ENCODE results near the gene TARDBP.
"Not testable (repeated sequence)": the region's sequence is repeated elsewhere in the genome, so short reads cannot be mapped to it uniquely, and the experiment has no call there.

Gene TARDBP

GRCh38 chr1:11039351-11040104 lies 27.1 kb downstream of the TARDBP start:
- no peak overlapping the region for H3K4me3 ChIP-seq (ENCODE audit: low read length)
- H3K27me3 ChIP-seq (ENCODE audit: control insufficient read depth, low read length): no peaks in the 10 kb centered on the region
- no peaks in the 10 kb centered on the region for H3K9me3 ChIP-seq (ENCODE audit: control insufficient read depth, insufficient read depth, low read length)
- no peak overlapping the region for H3K27ac ChIP-seq (ENCODE audit: low read depth, low read length)
- no peaks in the 10 kb centered on the region for H4K20me1 ChIP-seq (ENCODE audit: control insufficient read depth, insufficient read depth, low read depth, low read length)
- H3K36me3 ChIP-seq (ENCODE audit: control insufficient read depth, low read length): no peaks in the 10 kb centered on the region
- 0 out of 2 replicates have a peak, but pooled peaks cover 3% of the 10 kb centered on the region for H3K9me2 ChIP-seq (replicated peaks; ENCODE audit: control insufficient read depth, low read length)
- H3F3A ChIP-seq (ENCODE audit: control insufficient read depth, insufficient read depth): no peaks in the 10 kb centered on the region
- no peaks in the 10 kb centered on the region for H3K4me1 ChIP-seq (ENCODE audit: control insufficient read depth, low read length)
- no peaks in the 10 kb centered on the region for H3K79me2 ChIP-seq (ENCODE audit: control insufficient read depth, low read length)
- no peak for TF ChIP-seq CTCF (IDR thresholded peaks at IDR 0.05; ENCODE audit: low read depth, low read length, poor library complexity, severe bottlenecking)
- no peak for TF ChIP-seq EZH2phosphoT487 (IDR thresholded peaks at IDR 0.05; ENCODE audit: borderline replicate concordance, low read length)
- no peak overlapping the region for H3K4me2 ChIP-seq (ENCODE audit: low read length)

GRCh38 chr1:11040105-11040429 lies 27.6 kb downstream of the TARDBP start:
- not testable (repeated sequence) for H3K4me1 ChIP-seq (ENCODE audit: control insufficient read depth, low read length); H4K20me1 ChIP-seq (ENCODE audit: control insufficient read depth, insufficient read depth, low read depth, low read length); H3K9me2 ChIP-seq (replicated peaks; ENCODE audit: control insufficient read depth, low read length); H3K9me3 ChIP-seq (ENCODE audit: control insufficient read depth, insufficient read depth, low read length); H3F3A ChIP-seq (ENCODE audit: control insufficient read depth, insufficient read depth); H3K79me2 ChIP-seq (ENCODE audit: control insufficient read depth, low read length); H3K4me2 ChIP-seq (ENCODE audit: low read length); H3K27ac ChIP-seq (ENCODE audit: low read depth, low read length); H3K36me3 ChIP-seq (ENCODE audit: control insufficient read depth, low read length); H3K27me3 ChIP-seq (ENCODE audit: control insufficient read depth, low read length); H3K4me3 ChIP-seq (ENCODE audit: low read length)

- TF ChIP-seq EZH2phosphoT487 (IDR thresholded peaks at IDR 0.05; ENCODE audit: borderline replicate concordance, low read length) (no peak), CTCF (IDR thresholded peaks at IDR 0.05; ENCODE audit: low read depth, low read length, poor library complexity, severe bottlenecking) (no peak)
- no peak overlapping the region for H3K4me2 ChIP-seq (ENCODE audit: low read length)
- H3K79me2 ChIP-seq (ENCODE audit: control insufficient read depth, low read length): no peaks in the 10 kb centered on the region
- no peaks in the 10 kb centered on the region for H3K4me1 ChIP-seq (ENCODE audit: control insufficient read depth, low read length)
- H3F3A ChIP-seq (ENCODE audit: control insufficient read depth, insufficient read depth): no peaks in the 10 kb centered on the region
- H3K9me3 ChIP-seq (ENCODE audit: control insufficient read depth, insufficient read depth, low read length): no peaks in the 10 kb centered on the region
- H3K36me3 ChIP-seq (ENCODE audit: control insufficient read depth, low read length): no peaks in the 10 kb centered on the region
- H3K27me3 ChIP-seq (ENCODE audit: control insufficient read depth, low read length): no peaks in the 10 kb centered on the region
- H4K20me1 ChIP-seq (ENCODE audit: control insufficient read depth, insufficient read depth, low read depth, low read length): no peaks in the 10 kb centered on the region
- 0 out of 2 replicates have a peak, but pooled peaks cover 3% of the 10 kb centered on the region for H3K9me2 ChIP-seq (replicated peaks; ENCODE audit: control insufficient read depth, low read length)
- H3K27ac ChIP-seq (ENCODE audit: low read depth, low read length): no peak overlapping the region
- H3K4me3 ChIP-seq (ENCODE audit: low read length): no peak overlapping the region
These were observed 28.6 kb downstream of the TARDBP start for GRCh38 chr1:11041048-11041447.

GRCh38 chr1:11042065-11042464 lies 29.6 kb downstream of the TARDBP start:
- Histone ChIP-seq H3K27ac (ENCODE audit: low read depth, low read length) (no peak overlapping the region), H3K9me3 (ENCODE audit: control insufficient read depth, insufficient read depth, low read length) (no peaks in the 10 kb centered on the region), H3K4me3 (ENCODE audit: low read length) (no peak overlapping the region), H3K36me3 (ENCODE audit: control insufficient read depth, low read length) (no peaks in the 10 kb centered on the region), H3K9me2 (replicated peaks; ENCODE audit: control insufficient read depth, low read length) (0 out of 2 replicates have a peak, but pooled peaks cover 3% of the 10 kb centered on the region), H3K4me2 (ENCODE audit: low read length) (no peak overlapping the region), H3F3A (ENCODE audit: control insufficient read depth, insufficient read depth) (no peaks in the 10 kb centered on the region), H4K20me1 (ENCODE audit: control insufficient read depth, insufficient read depth, low read depth, low read length) (no peaks in the 10 kb centered on the region), H3K4me1 (ENCODE audit: control insufficient read depth, low read length) (no peaks in the 10 kb centered on the region), H3K27me3 (ENCODE audit: control insufficient read depth, low read length) (no peaks in the 10 kb centered on the region), H3K79me2 (ENCODE audit: control insufficient read depth, low read length) (no peaks in the 10 kb centered on the region)
- TF ChIP-seq CTCF (IDR thresholded peaks at IDR 0.05; ENCODE audit: low read depth, low read length, poor library complexity, severe bottlenecking) (no peak), EZH2phosphoT487 (IDR thresholded peaks at IDR 0.05; ENCODE audit: borderline replicate concordance, low read length) (no peak)

Data from DOHH2 (cell line).